DMS153 treated with DMSO at 0.1 percent for 48 hours (cell line): ENCODE data around the gene SH3PXD2A.
A peak's percentile ranks its signal among the peaks of the same experiment; 100 is the strongest.

Source experiments
- DNase-seq: peaks from one replicate; lab custom pipeline; 2025; ENCODE audit not compliant: unreplicated experiment; lab: John Stamatoyannopoulos, UW

The SH3PXD2A gene

GRCh38 chr10:103729851-103730250, 125.5 kb downstream of the SH3PXD2A start:
- no peak for DNase-seq

GRCh38 chr10:103727991-103728689, 127.2 kb downstream of the SH3PXD2A start:
- no peak for DNase-seq

DNA sequence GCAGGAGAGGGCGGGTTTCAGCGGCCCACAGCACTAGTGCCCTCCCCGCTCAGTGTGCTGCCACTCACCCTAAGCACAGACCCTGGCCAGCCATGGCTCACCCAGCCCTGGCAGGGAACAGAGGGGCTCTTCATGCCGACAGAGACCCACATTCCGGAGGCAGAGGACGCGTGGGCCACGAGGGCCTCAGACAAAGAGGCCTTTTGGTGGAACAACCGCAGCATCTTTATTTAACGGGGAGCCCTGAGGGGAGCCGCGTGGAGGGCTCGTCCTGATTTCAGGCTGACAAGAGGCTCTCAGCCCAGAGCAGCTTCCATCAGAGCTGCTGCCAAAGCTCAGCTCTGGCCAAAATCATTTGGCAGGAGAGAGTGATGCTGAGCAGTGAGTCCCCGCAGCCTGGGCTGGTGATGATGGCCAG, 127.8 kb downstream of the SH3PXD2A start:
- DNase-seq = no peak

- DNase-seq = no peak
Measured at GRCh38 chr10:103726637-103727036, 128.7 kb downstream of the SH3PXD2A start.

DNA sequence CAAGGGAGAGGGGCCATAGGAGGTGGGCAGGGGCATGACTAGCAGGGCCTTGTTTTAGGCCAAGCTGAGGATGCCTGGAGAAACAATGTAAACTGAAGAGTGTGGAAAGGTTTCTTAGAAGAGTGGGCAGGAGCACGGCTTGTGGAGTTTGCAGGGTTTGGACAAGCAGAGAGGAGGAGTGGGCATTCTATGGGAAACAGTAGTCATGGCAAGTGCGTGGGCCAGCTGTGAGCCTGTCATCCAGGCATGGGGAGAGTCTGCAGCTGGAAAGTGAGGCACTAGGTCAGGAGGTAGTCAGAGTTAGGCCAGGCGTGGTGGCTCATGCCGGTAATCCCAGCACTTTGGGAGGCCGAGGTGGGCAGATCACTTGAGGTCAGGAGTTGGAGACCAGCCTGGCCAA, 130.1 kb downstream of the SH3PXD2A start:
- no peak for DNase-seq

DNA sequence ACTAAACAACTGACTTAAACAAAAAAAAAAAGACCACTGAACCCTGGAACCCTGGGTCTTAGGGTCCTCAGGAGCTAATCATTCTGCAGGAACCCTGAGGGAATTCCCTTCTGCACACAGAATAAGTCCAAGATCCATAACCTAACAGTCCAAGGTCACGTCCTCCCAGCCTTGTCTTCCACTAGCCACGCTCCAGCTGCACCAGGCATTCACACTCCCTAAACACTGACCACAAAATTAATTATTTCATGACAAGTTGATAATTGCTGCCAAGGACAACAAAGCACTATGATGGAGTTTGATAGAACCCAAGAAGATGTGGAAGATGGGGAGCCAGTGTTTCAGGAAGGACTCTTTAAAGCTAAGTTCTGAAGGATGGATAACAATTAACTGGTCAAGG, 130.6 kb downstream of the SH3PXD2A start:
- no peak for DNase-seq

DNA sequence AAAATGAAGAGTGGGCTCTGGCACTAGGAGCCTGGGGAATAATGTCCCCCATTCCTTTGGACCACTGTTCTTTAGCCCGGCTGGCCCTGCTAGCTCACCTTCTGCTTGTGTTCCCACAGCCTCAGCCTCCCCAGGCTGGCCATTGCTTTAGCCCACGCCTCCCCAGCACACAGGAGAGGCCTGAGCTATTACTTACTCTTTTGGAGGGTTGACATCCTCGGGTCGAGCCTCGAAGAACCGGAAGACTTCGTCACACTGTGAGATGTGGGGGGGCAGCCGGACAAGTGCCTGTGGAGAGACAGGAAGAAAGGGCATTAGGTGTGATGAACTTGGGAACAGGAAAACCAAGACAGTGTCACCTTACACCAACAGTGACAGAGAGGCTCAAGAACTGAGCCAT, 131.3 kb downstream of the SH3PXD2A start:
- no peak for DNase-seq

DNA sequence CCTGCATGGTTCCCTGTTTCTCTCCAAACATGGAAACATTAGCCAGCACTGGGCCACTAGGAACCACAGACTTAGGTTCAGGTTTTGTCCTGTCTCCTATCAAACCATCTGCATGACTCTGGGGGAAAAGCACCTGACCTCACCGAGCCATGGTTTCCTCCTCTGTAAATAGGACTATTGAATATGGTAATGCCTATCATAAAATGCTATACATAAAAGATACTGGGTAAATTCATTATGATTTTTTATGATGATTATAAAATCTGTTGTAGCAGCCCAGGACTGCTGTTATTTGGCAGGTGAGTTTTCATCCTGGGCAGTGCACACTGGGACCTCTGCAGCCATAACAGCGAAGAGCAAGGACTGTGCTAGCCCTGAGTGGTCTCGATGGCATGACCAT, 131.8 kb downstream of the SH3PXD2A start:
- no peak for DNase-seq

- DNase-seq = no peak
Measured at GRCh38 chr10:103722632-103723031, 132.7 kb downstream of the SH3PXD2A start.

DNA sequence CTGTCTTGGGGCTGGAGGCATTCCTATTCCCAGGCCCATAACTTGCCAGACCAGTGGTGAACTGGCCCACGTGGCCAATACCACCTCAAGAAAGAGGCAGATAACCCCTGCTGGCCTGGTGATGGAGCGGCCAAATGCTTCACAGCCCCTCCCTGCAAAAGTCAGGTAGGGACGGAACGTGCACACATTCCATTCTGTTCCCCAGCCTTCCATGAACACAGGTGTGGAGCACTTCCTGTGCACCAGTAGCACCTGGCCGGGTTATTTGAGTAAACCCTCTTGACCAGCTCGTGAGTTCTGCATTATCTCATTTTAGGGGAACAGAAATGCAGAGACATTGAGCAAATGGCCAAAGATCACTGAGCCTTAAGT, 134.4 kb downstream of the SH3PXD2A start:
- DNase-seq = no peak

- no peak for DNase-seq
Measured at GRCh38 chr10:103720328-103720963, 134.9 kb downstream of the SH3PXD2A start.

- DNase-seq = no peak
Measured at GRCh38 chr10:103719036-103719435, 136.3 kb downstream of the SH3PXD2A start.

DNA sequence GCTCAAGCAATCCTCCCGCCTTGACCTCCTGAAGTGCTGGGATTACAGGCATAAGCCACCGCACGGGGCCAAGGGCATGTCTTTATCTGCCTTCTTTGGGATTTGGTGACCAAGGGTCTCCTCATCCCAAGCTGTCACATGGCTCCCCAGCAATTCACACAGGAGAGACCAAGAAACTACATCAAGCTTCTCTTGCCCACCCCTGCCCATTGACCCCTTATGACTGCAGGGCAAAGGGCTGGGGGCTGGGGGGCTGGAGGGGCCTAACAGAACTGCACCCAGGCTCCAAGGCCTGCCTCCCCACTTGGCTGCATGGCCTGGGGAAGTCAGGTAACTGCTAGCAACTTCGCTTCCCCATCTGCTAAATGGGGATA, 137.1 kb downstream of the SH3PXD2A start:
- DNase-seq = no peak

DNA sequence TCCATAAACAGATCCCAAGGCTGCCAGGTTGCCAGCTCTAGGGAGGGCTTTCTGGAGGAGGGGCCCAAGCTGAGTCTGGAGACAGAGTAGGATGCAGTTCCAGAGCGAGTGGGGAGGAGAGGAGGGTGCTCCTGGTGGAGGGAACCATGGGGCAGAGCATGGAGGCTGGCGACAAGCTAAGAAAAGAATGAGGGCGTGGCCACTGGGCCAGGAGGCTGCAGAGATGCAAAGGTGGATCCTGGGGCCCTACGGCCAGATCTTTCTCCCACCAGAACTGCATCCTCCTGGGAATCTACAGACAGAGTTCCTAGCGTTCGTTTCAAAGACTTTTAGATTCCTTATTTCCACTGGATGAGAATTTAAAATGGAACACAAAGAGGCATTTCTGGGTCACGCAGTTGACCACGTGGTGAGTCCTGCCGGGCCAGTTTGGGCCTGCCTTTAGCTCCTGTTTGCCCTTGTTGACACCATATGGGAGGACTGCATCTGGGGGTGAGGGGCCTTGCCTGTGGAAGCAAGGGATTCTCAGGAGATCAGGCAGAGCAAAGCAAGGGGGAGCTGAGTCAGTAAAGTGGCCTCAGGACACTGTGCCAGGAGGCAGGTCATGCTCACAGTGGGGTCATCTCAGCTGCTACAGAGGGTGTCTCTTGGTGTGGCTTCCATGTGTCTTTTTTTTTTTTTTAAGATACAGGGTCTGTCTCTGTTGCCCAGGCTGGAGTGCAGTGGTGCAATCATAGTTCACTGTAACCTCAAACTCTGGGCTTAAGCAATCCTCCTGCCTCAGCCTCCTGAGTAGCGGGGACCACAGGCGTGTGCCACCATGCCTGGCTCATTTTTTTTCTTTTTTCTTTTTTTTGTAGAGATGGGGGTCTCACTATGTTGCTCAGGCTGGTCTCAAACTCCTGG, 137.8 kb downstream of the SH3PXD2A start:
- DNase-seq = no peak

- no peak for DNase-seq
Measured at GRCh38 chr10:103716206-103717160, 138.9 kb downstream of the SH3PXD2A start.

DNA sequence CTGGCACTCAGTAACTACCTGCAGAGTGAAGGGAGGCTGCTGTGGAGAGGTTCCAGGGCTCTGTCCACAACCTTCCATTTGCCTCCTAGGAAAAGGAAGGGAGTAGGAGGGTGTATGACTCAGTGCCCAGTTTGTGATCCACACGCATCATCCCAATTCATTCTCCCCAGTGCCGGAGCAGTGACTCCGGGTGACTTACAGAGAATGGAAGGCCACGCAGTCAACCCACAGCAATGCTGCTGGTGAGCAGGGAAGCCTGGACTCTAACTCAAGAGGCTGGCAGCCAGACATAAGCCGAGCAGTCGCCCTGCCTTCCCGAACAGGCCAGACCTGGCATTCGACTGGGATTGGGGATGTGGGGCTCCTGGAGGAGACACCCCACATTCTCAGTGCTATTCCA, 139.9 kb downstream of the SH3PXD2A start:
- DNase-seq = no peak

DNA sequence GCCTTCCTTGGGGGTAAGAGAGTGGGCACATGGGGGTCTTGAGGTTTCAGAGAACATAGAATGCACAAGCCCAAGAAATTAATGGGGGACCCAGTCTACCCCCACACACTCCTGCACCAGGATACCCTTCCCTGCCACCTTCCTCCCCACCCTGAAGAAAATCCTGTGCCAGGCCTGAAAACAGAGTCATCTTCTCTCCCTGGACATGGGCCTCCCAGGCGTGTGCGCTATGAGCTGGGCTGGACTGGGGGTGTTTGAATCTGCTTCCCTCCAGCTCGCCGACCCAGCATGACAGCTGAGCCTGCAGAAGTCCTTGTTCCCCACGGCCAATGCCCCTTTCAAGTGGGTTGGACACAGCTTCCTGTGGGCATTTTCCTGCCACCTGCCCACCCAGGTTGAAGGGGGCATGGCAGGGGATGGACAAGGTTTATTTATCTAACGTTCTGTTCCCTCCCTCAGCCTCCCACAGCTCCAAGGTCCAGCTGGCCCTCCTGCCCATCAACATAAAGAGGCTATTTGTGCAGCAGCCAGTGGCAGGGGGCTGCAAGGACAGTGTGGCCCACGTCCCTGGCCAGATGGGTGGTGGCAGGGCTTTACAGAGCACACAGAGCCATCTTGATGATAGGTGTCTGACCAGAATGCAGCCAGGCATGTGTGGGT, 141.0 kb downstream of the SH3PXD2A start:
- no peak for DNase-seq

GRCh38 chr10:103713676-103714075, 141.7 kb downstream of the SH3PXD2A start:
- DNase-seq = no peak

DNA sequence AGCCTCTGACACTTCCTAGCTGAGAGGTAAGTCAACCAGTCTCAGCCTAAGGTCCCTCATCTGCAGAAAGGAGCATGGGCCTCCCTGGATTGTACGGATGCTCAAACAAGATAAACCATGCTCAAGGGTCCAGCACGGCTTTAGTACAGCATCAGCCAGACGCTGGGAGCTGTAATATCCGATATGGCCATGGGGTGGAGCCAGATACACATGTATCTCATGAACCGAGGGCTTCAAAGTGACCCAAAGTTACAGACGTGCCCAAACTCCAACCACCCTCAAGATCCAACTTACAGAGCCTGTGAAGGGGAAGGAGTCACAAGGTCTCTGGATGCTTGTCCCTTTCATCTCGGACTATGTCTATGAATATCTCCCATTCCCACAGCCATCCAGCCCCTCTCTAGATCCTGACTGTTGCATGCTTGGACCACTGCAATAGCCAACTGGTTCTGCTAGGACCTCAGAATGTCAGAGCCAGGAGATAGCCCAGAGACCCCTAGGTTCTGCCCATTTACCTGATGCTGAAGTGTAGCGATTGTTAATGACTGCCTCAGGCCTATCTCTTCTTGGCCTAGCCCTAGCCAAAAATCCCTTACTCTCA, 142.4 kb downstream of the SH3PXD2A start:
- peak; percentile 74 for DNase-seq

DNA sequence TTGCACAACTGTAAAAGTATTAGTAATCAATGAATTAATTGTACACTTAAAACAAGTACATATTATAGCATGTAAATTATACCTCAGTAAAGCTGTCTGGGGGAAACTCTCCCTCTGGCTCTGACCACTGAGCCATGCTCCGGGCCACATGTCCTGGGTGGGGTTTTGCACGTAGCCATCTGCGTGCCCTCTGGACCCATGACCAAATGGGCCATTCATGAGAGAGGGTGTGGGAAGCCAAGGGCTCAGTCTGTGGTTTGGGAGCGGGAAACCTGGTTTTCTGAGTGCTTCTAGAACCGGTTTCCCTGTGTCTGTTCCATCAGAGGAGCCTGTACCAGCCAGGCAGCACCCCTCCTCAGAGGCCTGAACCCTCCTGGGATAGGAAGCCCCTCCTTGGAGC, 143.2 kb downstream of the SH3PXD2A start:
- DNase-seq = no peak
